H1 (cell line): ENCODE measurements around the gene NBEA. TPM values are rescaled to one million over a fixed set of nuclear protein-coding genes. Genes with fewer than 3 reads are reported as not detected.

ENCODE experiments used
- RAD21 ChIP-seq, 2 experiments: IDR thresholded peaks in 1 of 2; conservative IDR thresholded peaks in 1 of 2; 2 replicates each; pipeline ENCODE4 v1.6.1; 2011; ENCODE audit warnings: low read depth in 2 of 2, low read length in 2 of 2, improper control_type of control experiment in 1 of 2, inconsistent platforms in 1 of 2, mild to moderate bottlenecking in 1 of 2, moderate library complexity in 1 of 2
- SIX5 ChIP-seq: IDR thresholded peaks from 2 replicates; pipeline ENCODE4 v1.6.1; 2011; ENCODE audit warnings: mild to moderate bottlenecking, low read depth, low read length
- polyA plus RNA-seq, 7 experiments: library from polyadenylated mRNA; depleted of rRNA in 3 of 7; stranded (reverse) in 5 of 7; unstranded in 2 of 7; fragments of >200 nt in 5 of 7; fragments of 200-250 nt in 2 of 7; gene quantifications; 1 replicate in 5 of 7; 2 replicates in 1 of 7; 4 replicates in 1 of 7; pipeline versions ENCODE4 v1.2.1 to v1.2.3, GENCODE V29; 2011 to 2013; ENCODE audit warnings: missing spikeins in 2 of 7, mixed read lengths in 2 of 7
- total RNA-seq: library from RNA; stranded (reverse); fragmentation: NEBNext Ultra II Directional; extraction: Animal tissue kit (Norgen Biotek cat#: 25700); gene quantifications from 2 replicates; pipeline ENCODE4 v1.2.1, GENCODE V29; 2021

The NBEA gene
- total and polyA plus RNA-seq, 2 of the 8 experiments (the other 6 are each of a cell fraction or from before 2014, with no cell fraction given) = 14.2 to 21.5 TPM

DNA sequence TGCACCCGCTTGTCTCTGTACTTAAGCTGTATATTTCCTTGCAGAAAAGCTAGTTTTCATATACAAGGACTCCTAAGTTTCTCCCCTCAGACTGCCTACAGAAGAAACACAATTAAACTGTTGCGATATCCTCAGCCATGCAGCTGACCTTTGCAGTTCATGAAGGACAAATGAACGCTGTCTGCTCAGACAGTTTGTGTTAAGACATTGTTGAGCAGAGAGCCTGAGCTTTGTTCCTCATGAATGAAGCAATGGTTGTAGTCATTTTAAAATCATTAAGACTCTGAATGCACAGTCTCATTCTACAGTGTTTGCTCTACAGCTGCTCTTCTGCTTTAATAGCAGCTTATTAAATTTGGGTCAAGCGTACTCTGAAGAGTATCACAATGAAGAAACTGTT lies 557.6 kb downstream of the NBEA start (continued):
- no peak for TF ChIP-seq RAD21 (IDR thresholded peaks at IDR 0.05 in 1 of 2, conservative IDR thresholded peaks at IDR 0.05 in 1 of 2; ENCODE audit: low read depth in 2 of 2, low read length in 2 of 2)
- TF ChIP-seq SIX5 = no peak
